SK-N-SH (cell line): ENCODE data around the gene GNAZ.

ENCODE experiments used
- EP300 ChIP-seq, 2 experiments: IDR thresholded peaks; 2 replicates each; pipeline versions ENCODE4 v1.4.0 to v1.6.1; 2012; ENCODE audit warnings: borderline replicate concordance in 1 of 2, low read depth in 1 of 2, low read length in 1 of 2
- GABPA ChIP-seq: IDR thresholded peaks from 2 replicates; pipeline ENCODE4 v1.4.0; 2012; ENCODE audit warnings: low read depth, mild to moderate bottlenecking
- POLR2AphosphoS5 ChIP-seq: IDR thresholded peaks from 2 replicates; pipeline ENCODE4 v1.6.1; 2012; ENCODE audit warnings: low read depth, low read length
- RFX5 ChIP-seq: IDR thresholded peaks from 2 replicates; pipeline ENCODE4 v1.6.1; 2012; ENCODE audit warnings: mild to moderate bottlenecking, improper control_type of control experiment, low read length
- SIN3A ChIP-seq: IDR thresholded peaks from 2 replicates; pipeline ENCODE4 v1.6.1; 2012; ENCODE audit warnings: low read depth, mild to moderate bottlenecking, low read length, moderate library complexity, borderline replicate concordance
- SMC3 ChIP-seq: IDR thresholded peaks from 2 replicates; pipeline ENCODE4 v1.6.1; 2012; ENCODE audit warnings: low read depth, low read length, improper control_type of control experiment
- TEAD4 ChIP-seq: IDR thresholded peaks from 2 replicates; pipeline ENCODE4 v1.4.0; 2012; ENCODE audit warnings: mild to moderate bottlenecking, borderline replicate concordance; ENCODE audit not compliant: insufficient read depth
- TF ChIP-seq, protein P1 (sequence below): IDR thresholded peaks from 2 replicates; pipeline ENCODE4 v1.6.1; 2012; ENCODE audit warnings: mild to moderate bottlenecking, low read depth, low read length, moderate library complexity
- TF ChIP-seq, protein P2 (sequence below): fragments of 200-600 bp; sonication (generic); IDR thresholded peaks from 2 replicates; pipeline ENCODE4 v1.6.1; 2017; ENCODE audit warnings: antibody characterized with exemption, mild to moderate bottlenecking, moderate library complexity
- TF ChIP-seq, protein P3 (sequence below): fragments of 150-350 bp; IDR thresholded peaks from 2 replicates; pipeline ENCODE4 v1.6.1; 2017; ENCODE audit warnings: antibody characterized with exemption, low read length, low read depth, borderline replicate concordance
- TF ChIP-seq, protein P4 (sequence below): IDR thresholded peaks from 2 replicates; pipeline ENCODE4; 2012

DNA sequence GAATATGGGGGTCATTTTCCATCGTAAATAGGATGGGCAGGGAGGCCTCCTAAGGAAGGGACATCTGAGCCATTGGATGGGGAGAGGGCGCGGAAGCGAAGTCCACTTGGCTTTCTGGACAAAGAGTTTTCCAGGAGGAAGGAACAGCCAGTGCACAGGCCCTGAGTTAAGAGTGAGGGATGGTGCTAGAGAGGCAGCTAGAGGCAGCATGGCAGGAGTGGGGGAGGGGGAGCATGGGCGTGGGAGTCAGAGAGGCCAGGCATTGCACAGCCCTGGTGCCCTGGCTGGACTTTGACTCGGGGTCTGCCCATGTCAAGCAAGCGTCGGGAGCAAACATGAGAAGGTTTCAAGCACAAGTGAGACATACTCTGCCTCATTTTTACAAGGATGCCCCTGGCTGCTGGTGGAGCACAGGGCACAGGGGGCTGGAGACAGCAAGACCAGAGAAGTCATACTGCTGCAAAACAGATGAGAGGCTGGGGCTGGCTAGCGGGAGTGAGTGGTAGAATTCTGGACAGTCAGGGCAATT is 9.0 kb downstream of the GNAZ start:
- TF ChIP-seq, protein P1, sequence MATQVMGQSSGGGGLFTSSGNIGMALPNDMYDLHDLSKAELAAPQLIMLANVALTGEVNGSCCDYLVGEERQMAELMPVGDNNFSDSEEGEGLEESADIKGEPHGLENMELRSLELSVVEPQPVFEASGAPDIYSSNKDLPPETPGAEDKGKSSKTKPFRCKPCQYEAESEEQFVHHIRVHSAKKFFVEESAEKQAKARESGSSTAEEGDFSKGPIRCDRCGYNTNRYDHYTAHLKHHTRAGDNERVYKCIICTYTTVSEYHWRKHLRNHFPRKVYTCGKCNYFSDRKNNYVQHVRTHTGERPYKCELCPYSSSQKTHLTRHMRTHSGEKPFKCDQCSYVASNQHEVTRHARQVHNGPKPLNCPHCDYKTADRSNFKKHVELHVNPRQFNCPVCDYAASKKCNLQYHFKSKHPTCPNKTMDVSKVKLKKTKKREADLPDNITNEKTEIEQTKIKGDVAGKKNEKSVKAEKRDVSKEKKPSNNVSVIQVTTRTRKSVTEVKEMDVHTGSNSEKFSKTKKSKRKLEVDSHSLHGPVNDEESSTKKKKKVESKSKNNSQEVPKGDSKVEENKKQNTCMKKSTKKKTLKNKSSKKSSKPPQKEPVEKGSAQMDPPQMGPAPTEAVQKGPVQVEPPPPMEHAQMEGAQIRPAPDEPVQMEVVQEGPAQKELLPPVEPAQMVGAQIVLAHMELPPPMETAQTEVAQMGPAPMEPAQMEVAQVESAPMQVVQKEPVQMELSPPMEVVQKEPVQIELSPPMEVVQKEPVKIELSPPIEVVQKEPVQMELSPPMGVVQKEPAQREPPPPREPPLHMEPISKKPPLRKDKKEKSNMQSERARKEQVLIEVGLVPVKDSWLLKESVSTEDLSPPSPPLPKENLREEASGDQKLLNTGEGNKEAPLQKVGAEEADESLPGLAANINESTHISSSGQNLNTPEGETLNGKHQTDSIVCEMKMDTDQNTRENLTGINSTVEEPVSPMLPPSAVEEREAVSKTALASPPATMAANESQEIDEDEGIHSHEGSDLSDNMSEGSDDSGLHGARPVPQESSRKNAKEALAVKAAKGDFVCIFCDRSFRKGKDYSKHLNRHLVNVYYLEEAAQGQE: no peak
- TF ChIP-seq GABPA (no peak), EP300 (IDR thresholded peaks at IDR 0.05; ENCODE audit: borderline replicate concordance in 1 of 2, low read depth in 1 of 2, low read length in 1 of 2) (no peak), SMC3 (no peak), TEAD4 (no peak), RFX5 (no peak), POLR2AphosphoS5 (no peak), SIN3A (no peak)
- TF ChIP-seq, protein P2, sequence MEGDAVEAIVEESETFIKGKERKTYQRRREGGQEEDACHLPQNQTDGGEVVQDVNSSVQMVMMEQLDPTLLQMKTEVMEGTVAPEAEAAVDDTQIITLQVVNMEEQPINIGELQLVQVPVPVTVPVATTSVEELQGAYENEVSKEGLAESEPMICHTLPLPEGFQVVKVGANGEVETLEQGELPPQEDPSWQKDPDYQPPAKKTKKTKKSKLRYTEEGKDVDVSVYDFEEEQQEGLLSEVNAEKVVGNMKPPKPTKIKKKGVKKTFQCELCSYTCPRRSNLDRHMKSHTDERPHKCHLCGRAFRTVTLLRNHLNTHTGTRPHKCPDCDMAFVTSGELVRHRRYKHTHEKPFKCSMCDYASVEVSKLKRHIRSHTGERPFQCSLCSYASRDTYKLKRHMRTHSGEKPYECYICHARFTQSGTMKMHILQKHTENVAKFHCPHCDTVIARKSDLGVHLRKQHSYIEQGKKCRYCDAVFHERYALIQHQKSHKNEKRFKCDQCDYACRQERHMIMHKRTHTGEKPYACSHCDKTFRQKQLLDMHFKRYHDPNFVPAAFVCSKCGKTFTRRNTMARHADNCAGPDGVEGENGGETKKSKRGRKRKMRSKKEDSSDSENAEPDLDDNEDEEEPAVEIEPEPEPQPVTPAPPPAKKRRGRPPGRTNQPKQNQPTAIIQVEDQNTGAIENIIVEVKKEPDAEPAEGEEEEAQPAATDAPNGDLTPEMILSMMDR: no peak
- TF ChIP-seq, protein P3, sequence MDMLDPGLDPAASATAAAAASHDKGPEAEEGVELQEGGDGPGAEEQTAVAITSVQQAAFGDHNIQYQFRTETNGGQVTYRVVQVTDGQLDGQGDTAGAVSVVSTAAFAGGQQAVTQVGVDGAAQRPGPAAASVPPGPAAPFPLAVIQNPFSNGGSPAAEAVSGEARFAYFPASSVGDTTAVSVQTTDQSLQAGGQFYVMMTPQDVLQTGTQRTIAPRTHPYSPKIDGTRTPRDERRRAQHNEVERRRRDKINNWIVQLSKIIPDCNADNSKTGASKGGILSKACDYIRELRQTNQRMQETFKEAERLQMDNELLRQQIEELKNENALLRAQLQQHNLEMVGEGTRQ: no peak
- TF ChIP-seq, protein P4, sequence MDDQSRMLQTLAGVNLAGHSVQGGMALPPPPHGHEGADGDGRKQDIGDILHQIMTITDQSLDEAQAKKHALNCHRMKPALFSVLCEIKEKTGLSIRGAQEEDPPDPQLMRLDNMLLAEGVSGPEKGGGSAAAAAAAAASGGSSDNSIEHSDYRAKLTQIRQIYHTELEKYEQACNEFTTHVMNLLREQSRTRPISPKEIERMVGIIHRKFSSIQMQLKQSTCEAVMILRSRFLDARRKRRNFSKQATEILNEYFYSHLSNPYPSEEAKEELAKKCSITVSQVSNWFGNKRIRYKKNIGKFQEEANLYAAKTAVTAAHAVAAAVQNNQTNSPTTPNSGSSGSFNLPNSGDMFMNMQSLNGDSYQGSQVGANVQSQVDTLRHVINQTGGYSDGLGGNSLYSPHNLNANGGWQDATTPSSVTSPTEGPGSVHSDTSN: no peak
